H9 (cell line): ENCODE measurements around the gene MCM8. TPM values are rescaled to one million over a fixed set of nuclear protein-coding genes. Genes with fewer than 3 reads are reported as not detected.
A peak's percentile ranks its signal among the peaks of the same experiment; 100 is the strongest.

Experiments used
- DNase-seq: peaks from one replicate; pipeline ENCODE4 v3.0.0-alpha.2; 2017
- H2AFZ ChIP-seq: one replicate; pipeline ENCODE4 v1.6.1; 2013; ENCODE audit warnings: mild to moderate bottlenecking, low read length, control low read depth, moderate library complexity
- H2AK5ac ChIP-seq: 2 replicates; pipeline ENCODE4 v1.6.1; 2013; ENCODE audit warnings: low read length, control low read depth, mixed read lengths; ENCODE audit not compliant: insufficient read length
- H2BK120ac ChIP-seq: one replicate; pipeline ENCODE4 v1.6.1; 2013; ENCODE audit warnings: low read depth, mild to moderate bottlenecking, low read length, control low read depth, inconsistent platforms; ENCODE audit not compliant: poor library complexity, severe bottlenecking
- H2BK12ac ChIP-seq: 2 replicates; pipeline ENCODE4 v1.6.1; 2013; ENCODE audit warnings: low read length, control low read depth, mixed read lengths, low read depth; ENCODE audit not compliant: insufficient read length
- H2BK15ac ChIP-seq: 2 replicates; pipeline ENCODE4 v1.6.1; 2013; ENCODE audit warnings: low read depth, low read length, control low read depth
- H2BK20ac ChIP-seq: one replicate; pipeline ENCODE4 v1.6.1; 2013; ENCODE audit warnings: low read depth, mild to moderate bottlenecking, low read length, control low read depth, inconsistent platforms; ENCODE audit not compliant: poor library complexity, severe bottlenecking
- H2BK5ac ChIP-seq: 2 replicates; pipeline ENCODE4 v1.6.1; 2013; ENCODE audit warnings: low read length, control low read depth, mixed read lengths; ENCODE audit not compliant: insufficient read length
- H3K14ac ChIP-seq: 2 replicates; pipeline ENCODE4 v1.6.1; 2013; ENCODE audit warnings: low read length, control low read depth; ENCODE audit not compliant: insufficient read depth
- H3K18ac ChIP-seq: 2 replicates; pipeline ENCODE4 v1.6.1; 2013; ENCODE audit warnings: low read depth, mild to moderate bottlenecking, mixed read lengths, low read length, control low read depth; ENCODE audit not compliant: insufficient read length
- H3K23ac ChIP-seq: 2 replicates; pipeline ENCODE4 v1.6.1; 2013; ENCODE audit warnings: low read length, control low read depth, mixed read lengths, low read depth; ENCODE audit not compliant: insufficient read length
- H3K23me2 ChIP-seq: 2 replicates; pipeline ENCODE4 v1.6.1; 2013; ENCODE audit warnings: low read depth, mild to moderate bottlenecking, mixed read lengths, low read length, control low read depth; ENCODE audit not compliant: insufficient read length, poor library complexity, severe bottlenecking
- H3K27ac ChIP-seq: 2 replicates; pipeline ENCODE4 v1.5.1; 2013; ENCODE audit warnings: low read length, control low read depth, mixed read lengths, low read depth; ENCODE audit not compliant: insufficient read length
- H3K27me3 ChIP-seq: 2 replicates; pipeline ENCODE4 v1.6.1; 2013; ENCODE audit warnings: low read length, control low read depth, inconsistent platforms; ENCODE audit not compliant: insufficient read depth
- H3K4ac ChIP-seq: 2 replicates; pipeline ENCODE4 v1.6.1; 2013; ENCODE audit warnings: low read depth, mild to moderate bottlenecking, control low read depth, inconsistent platforms, low read length, moderate library complexity
- H3K4me1 ChIP-seq: 2 replicates; pipeline ENCODE4 v1.6.1; 2013; ENCODE audit warnings: low read length, control low read depth, inconsistent platforms; ENCODE audit not compliant: insufficient read depth
- H3K4me2 ChIP-seq: 2 replicates; pipeline ENCODE4 v1.6.1; 2013; ENCODE audit warnings: low read length, control low read depth, mixed read lengths; ENCODE audit not compliant: insufficient read length, insufficient read depth
- H3K56ac ChIP-seq: 2 replicates; pipeline ENCODE4 v1.6.1; 2013; ENCODE audit warnings: low read depth, mild to moderate bottlenecking, mixed read lengths, low read length, control low read depth; ENCODE audit not compliant: insufficient read length
- H3K79me1 ChIP-seq: 2 replicates; pipeline ENCODE4 v1.6.1; 2013; ENCODE audit warnings: low read depth, mild to moderate bottlenecking, moderate library complexity, low read length, control low read depth, inconsistent platforms; ENCODE audit not compliant: insufficient read depth, poor library complexity, severe bottlenecking
- H3K79me2 ChIP-seq: 2 replicates; pipeline ENCODE4 v1.6.1; 2013; ENCODE audit warnings: low read length, control low read depth, inconsistent platforms; ENCODE audit not compliant: insufficient read depth
- H3K9ac ChIP-seq: 2 replicates; pipeline ENCODE4 v1.6.1; 2013; ENCODE audit warnings: low read length, control low read depth, mixed read lengths; ENCODE audit not compliant: insufficient read length; ENCODE audit errors: extremely low read depth
- H3K9me3 ChIP-seq: one replicate; pipeline ENCODE4 v1.6.1; 2013; ENCODE audit warnings: low read depth, low read length, inconsistent platforms; ENCODE audit not compliant: control insufficient read depth
- H3T11ph ChIP-seq: one replicate; pipeline ENCODE4 v1.6.1; 2013; ENCODE audit warnings: mild to moderate bottlenecking, low read length, control low read depth, inconsistent platforms
- H4K20me1 ChIP-seq: one replicate; pipeline ENCODE4 v1.6.1; 2013; ENCODE audit not compliant: control insufficient read depth, insufficient read length, insufficient read depth
- H4K5ac ChIP-seq: 2 replicates; pipeline ENCODE4 v1.6.1; 2013; ENCODE audit warnings: low read depth, mild to moderate bottlenecking, mixed read lengths, low read length, control low read depth; ENCODE audit not compliant: insufficient read length
- H4K8ac ChIP-seq: replicated peaks from 2 replicates; pipeline ENCODE4 v1.6.1; 2013; ENCODE audit warnings: low read length, control low read depth, mixed read lengths, low read depth; ENCODE audit not compliant: insufficient read length
- H4K91ac ChIP-seq: 2 replicates; pipeline ENCODE4 v1.6.1; 2013; ENCODE audit warnings: low read depth, mild to moderate bottlenecking, moderate library complexity, mixed read lengths, low read length, control low read depth; ENCODE audit not compliant: insufficient read length
- H3K27ac Mint-ChIP-seq, 3 experiments: 2 replicates in 2 of 3; 3 replicates in 1 of 3; pipeline ENCODE4 v1.8.0; 2020 to 2021; ENCODE audit warnings: mixed read lengths in 3 of 3, mild to moderate bottlenecking in 1 of 3, moderate library complexity in 1 of 3
- H3K27me3 Mint-ChIP-seq: 2 replicates; pipeline ENCODE4 v1.8.0; 2021; ENCODE audit warnings: low read depth, mild to moderate bottlenecking, moderate library complexity, mixed read lengths
- H3K36me3 Mint-ChIP-seq, 3 experiments: 2 replicates in 2 of 3; 3 replicates in 1 of 3; pipeline ENCODE4 v1.8.0; 2020 to 2021; ENCODE audit warnings: low read depth in 3 of 3, mixed read lengths in 3 of 3; ENCODE audit not compliant: insufficient read depth in 1 of 3
- H3K4me1 Mint-ChIP-seq, 2 experiments: 2 replicates each; pipeline ENCODE4 v1.8.0; 2020; ENCODE audit warnings: mixed read lengths in 2 of 2
- H3K4me3 Mint-ChIP-seq, 2 experiments: 2 replicates in 1 of 2; 3 replicates in 1 of 2; pipeline ENCODE4 v1.8.0; 2020 to 2021; ENCODE audit warnings: mild to moderate bottlenecking in 2 of 2, mixed read lengths in 2 of 2, moderate library complexity in 1 of 2
- H3K9me3 Mint-ChIP-seq, 2 experiments: 2 replicates in 1 of 2; 3 replicates in 1 of 2; pipeline ENCODE4 v1.8.0; 2020; ENCODE audit warnings: mild to moderate bottlenecking in 2 of 2, mixed read lengths in 2 of 2, moderate library complexity in 1 of 2
- CTCF ChIP-seq: fragments of 200-600 bp; sonication (generic); conservative IDR thresholded peaks from 3 replicates; pipeline ENCODE4 v1.8.0; 2021; ENCODE audit warnings: antibody characterized with exemption, mild to moderate bottlenecking
- WGBS: extraction: QIAGEN DNeasy Blood & Tissue Kit; methylation state at CpG from one replicate; pipeline ENCODE4 v1.1.7; 2013; ENCODE audit warnings: missing lambda C conversion rate, low lambda C conversion rate, mixed read lengths; ENCODE audit not compliant: insufficient read length; ENCODE audit errors: extremely low coverage; 5-methylcytosine and 5-hydroxymethylcytosine counted together
- total RNA-seq: library from RNA; stranded (reverse); gene quantifications from 2 replicates; pipeline ENCODE4 v1.2.1, GENCODE V29; 2021

The MCM8 gene
- total RNA-seq, 1 experiment from 2014 or later = 32.2 TPM

- no peaks in the 10 kb centered on the region for H3K9me3 Mint-ChIP-seq
- Histone ChIP-seq H4K91ac (no peak overlapping the region), H3K27ac (no peak overlapping the region), H2BK12ac (no peak overlapping the region), H3K14ac (no peak overlapping the region), H2BK120ac (no peak overlapping the region), H3T11ph (no peak overlapping the region), H3K27me3 (no peaks in the 10 kb centered on the region), H2BK15ac (no peak overlapping the region), H4K20me1 (no peaks in the 10 kb centered on the region), H3K18ac (no peak overlapping the region), H3K56ac (no peak overlapping the region), H4K8ac (no peak overlapping the region), H4K5ac (no peak overlapping the region), H2AFZ (no peak overlapping the region), H3K4me2 (no peak overlapping the region), H3K23me2 (no peaks in the 10 kb centered on the region), H2BK20ac (no peak overlapping the region), H2AK5ac (no peak overlapping the region), H3K4ac (no peak overlapping the region), H3K4me1 (no peaks in the 10 kb centered on the region), H2BK5ac (no peak overlapping the region), H3K79me1 (no peaks in the 10 kb centered on the region), H3K23ac (no peak overlapping the region), H3K9ac (no peak overlapping the region), H3K9me3 (no peaks in the 10 kb centered on the region), H3K79me2 (no peaks in the 10 kb centered on the region)
- H3K27ac Mint-ChIP-seq = no peak overlapping the region
- peaks cover 4 to 41% (median 27%) of the 10 kb centered on the region in 3 experiments for H3K36me3 Mint-ChIP-seq
- WGBS = no CpG with 5 or more reads among the region's 67 CpGs
- H3K4me1 Mint-ChIP-seq = peaks cover 12 to 14% of the 10 kb centered on the region in 2 experiments
- no peak for TF ChIP-seq CTCF
- H3K27me3 Mint-ChIP-seq = no peaks in the 10 kb centered on the region; the same call in 1 of the 2 replicates
- DNase-seq = peak; percentile 50
- H3K4me3 Mint-ChIP-seq = no peak overlapping the region
These were observed 90.7 kb downstream of the MCM8 start for GRCh38 chr20:6040958-6041807.
